Measurements from ENCODE around the gene GUCA2A.

DNA sequence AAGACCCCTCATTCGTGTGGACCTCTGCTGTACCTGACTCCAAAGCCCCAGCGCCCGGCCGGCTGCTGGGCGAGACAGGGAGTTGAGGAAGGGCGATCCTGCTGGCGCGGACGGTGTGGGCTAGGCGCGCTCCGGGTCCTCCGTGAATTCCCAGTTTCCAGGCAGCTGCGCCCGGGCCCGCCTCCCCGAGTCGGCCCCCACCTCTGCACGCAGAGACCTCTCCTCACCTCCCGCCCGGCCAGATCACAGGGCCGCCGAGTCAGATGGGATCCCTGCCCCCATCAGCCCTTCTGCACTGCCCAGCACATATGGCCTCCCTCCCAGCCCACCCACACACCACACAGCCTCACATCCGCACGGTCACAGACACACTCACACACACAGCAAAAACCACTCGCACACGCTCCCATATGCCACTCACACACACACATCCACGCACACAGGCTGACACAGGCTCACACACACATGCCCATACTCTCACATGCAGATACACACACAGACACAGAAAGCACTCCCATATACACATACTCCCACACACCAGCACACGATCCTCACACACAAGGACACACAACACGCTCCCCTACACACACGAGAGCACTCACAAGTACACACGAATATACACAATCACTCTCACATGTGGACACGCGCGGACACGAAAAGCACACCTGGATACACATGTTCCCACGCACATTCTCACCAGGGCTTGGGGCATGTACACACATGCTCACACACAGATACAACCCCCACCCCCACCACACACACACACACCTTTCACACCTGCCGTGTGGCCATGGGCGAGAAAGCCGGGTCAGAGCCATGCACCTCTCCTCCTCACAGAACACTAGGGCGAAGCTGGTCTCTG, 18.6 kb downstream of the GUCA2A start:
- TF ChIP-seq, protein P1, sequence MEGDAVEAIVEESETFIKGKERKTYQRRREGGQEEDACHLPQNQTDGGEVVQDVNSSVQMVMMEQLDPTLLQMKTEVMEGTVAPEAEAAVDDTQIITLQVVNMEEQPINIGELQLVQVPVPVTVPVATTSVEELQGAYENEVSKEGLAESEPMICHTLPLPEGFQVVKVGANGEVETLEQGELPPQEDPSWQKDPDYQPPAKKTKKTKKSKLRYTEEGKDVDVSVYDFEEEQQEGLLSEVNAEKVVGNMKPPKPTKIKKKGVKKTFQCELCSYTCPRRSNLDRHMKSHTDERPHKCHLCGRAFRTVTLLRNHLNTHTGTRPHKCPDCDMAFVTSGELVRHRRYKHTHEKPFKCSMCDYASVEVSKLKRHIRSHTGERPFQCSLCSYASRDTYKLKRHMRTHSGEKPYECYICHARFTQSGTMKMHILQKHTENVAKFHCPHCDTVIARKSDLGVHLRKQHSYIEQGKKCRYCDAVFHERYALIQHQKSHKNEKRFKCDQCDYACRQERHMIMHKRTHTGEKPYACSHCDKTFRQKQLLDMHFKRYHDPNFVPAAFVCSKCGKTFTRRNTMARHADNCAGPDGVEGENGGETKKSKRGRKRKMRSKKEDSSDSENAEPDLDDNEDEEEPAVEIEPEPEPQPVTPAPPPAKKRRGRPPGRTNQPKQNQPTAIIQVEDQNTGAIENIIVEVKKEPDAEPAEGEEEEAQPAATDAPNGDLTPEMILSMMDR (IDR thresholded peaks at IDR 0.05), result no peak
- no peak for TF ChIP-seq POLR2A (IDR thresholded peaks at IDR 0.05)
- TF ChIP-seq EP300 (IDR thresholded peaks at IDR 0.05), result no peak
